Smooth muscle cell (in vitro differentiated cells): Measurements from ENCODE around the gene LMTK3. TPM values are rescaled to one million over a fixed set of nuclear protein-coding genes. Genes with fewer than 3 reads are reported as not detected.

Experiments
- DNase-seq: peaks from one replicate; lab custom pipeline; 2025; ENCODE audit not compliant: unreplicated experiment; lab: John Stamatoyannopoulos, UW
- H2AFZ ChIP-seq: fragments of 200-600 bp; sonication (generic); 2 replicates; pipeline ENCODE4 v1.6.0; 2016; ENCODE audit warnings: antibody characterized with exemption, low read depth, mild to moderate bottlenecking
- H3F3A ChIP-seq: fragments of 200-600 bp; sonication (generic); 2 replicates; pipeline ENCODE4 v1.6.0; 2017; ENCODE audit warnings: antibody characterized with exemption, low read depth
- H3K27ac ChIP-seq: fragments of 200-600 bp; sonication (generic); 2 replicates; pipeline ENCODE4 v1.5.1; 2016; ENCODE audit warnings: low read depth, mild to moderate bottlenecking
- H3K27me3 ChIP-seq: fragments of 200-600 bp; sonication (generic); 2 replicates; pipeline ENCODE4 v1.6.1; 2016; ENCODE audit warnings: low read depth, mild to moderate bottlenecking
- H3K36me3 ChIP-seq: fragments of 200-600 bp; sonication (generic); 2 replicates; pipeline ENCODE4 v1.5.1; 2016; ENCODE audit warnings: low read depth
- H3K4me1 ChIP-seq: fragments of 200-600 bp; sonication (generic); 2 replicates; pipeline ENCODE4 v1.5.1; 2016; ENCODE audit warnings: low read depth
- H3K4me2 ChIP-seq: fragments of 200-600 bp; sonication (generic); 2 replicates; pipeline ENCODE4 v1.6.0; 2016; ENCODE audit warnings: mild to moderate bottlenecking
- H3K4me3 ChIP-seq: fragments of 200-600 bp; sonication (generic); 2 replicates; pipeline ENCODE4 v1.5.1; 2016; ENCODE audit warnings: mild to moderate bottlenecking
- H3K79me2 ChIP-seq: fragments of 200-600 bp; sonication (generic); 2 replicates; pipeline ENCODE4 v1.6.0; 2016; ENCODE audit warnings: low read depth, mild to moderate bottlenecking
- H3K9ac ChIP-seq: fragments of 200-600 bp; sonication (generic); 2 replicates; pipeline ENCODE4 v1.6.0; 2016; ENCODE audit warnings: low read depth
- H3K9me3 ChIP-seq: fragments of 200-600 bp; sonication (generic); replicated peaks from 2 replicates; pipeline ENCODE4 v1.5.1; 2016; ENCODE audit warnings: low read depth
- H4K20me1 ChIP-seq: fragments of 200-600 bp; sonication (generic); 2 replicates; pipeline ENCODE4 v1.6.0; 2016; ENCODE audit warnings: low read depth
- CTCF ChIP-seq: fragments of 200-600 bp; sonication (generic); IDR thresholded peaks from 2 replicates; pipeline ENCODE4 v1.5.1; 2017; ENCODE audit warnings: borderline replicate concordance, mild to moderate bottlenecking, antibody characterized with exemption; ENCODE audit not compliant: insufficient read depth, poor library complexity, severe bottlenecking
- WGBS: methylation state at CpG from one replicate; pipeline ENCODE4 v1.1.7; 2016; ENCODE audit warnings: low lambda C conversion rate; 5-methylcytosine and 5-hydroxymethylcytosine counted together
- polyA plus RNA-seq: library from polyadenylated mRNA; unstranded; fragments of >200 nt; fragmentation: Nextera tagmentation; extraction: Ambion mirVana; gene quantifications from 2 replicates; pipeline ENCODE4 v1.2.1, GENCODE V29; 2016
- total RNA-seq: library from RNA; depleted of rRNA; stranded (reverse); fragments of >200 nt; gene quantifications from 2 replicates; pipeline ENCODE4 v1.2.3, GENCODE V29; 2014

The LMTK3 gene
- total and polyA plus RNA-seq, 2 experiments from 2014 or later = 0.66 to 3.1 TPM

GRCh38 chr19:48533770-48534169, 22.1 kb upstream of the LMTK3 start:
- Histone ChIP-seq H3K4me1 (no peaks in the 10 kb centered on the region), H3K4me3 (no peak overlapping the region), H3K9ac (no peak overlapping the region), H3K9me3 (no peaks in the 10 kb centered on the region), H3F3A (no peaks in the 10 kb centered on the region), H3K27me3 (no peaks in the 10 kb centered on the region), H4K20me1 (no peaks in the 10 kb centered on the region), H2AFZ (no peak overlapping the region), H3K79me2 (no peaks in the 10 kb centered on the region), H3K4me2 (no peak overlapping the region), H3K36me3 (no peaks in the 10 kb centered on the region), H3K27ac (no peak overlapping the region)
- TF ChIP-seq CTCF = no peak
- WGBS = 86% methylated on average over 10 of the region's 10 CpGs
- DNase-seq = no peak

DNA sequence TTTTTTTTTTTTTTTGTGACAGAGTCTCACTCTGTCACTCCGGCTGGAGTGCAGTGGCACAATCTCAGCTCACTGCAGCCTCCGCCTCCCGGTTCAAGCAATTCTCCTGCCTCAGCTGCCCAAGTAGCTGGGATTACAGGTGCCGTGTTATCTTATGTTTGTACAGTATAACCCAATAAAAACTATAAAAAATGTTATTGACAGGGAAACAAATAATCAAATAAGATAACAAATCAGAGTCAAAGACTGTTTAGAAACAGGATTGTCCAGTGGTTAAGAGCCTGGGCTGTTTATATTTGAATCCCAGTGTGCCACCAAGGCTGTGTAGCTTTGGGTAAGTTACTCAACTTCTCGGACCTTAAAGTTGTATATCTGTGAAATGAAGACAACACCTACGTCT, 19.1 kb upstream of the LMTK3 start:
- Histone ChIP-seq H3K79me2 (no peaks in the 10 kb centered on the region), H3K36me3 (no peaks in the 10 kb centered on the region), H3K4me2 (no peak overlapping the region), H3K27me3 (no peaks in the 10 kb centered on the region), H3K9ac (no peak overlapping the region), H3K27ac (no peak overlapping the region), H3K4me3 (no peak overlapping the region), H3F3A (no peaks in the 10 kb centered on the region), H2AFZ (no peak overlapping the region), H3K9me3 (no peaks in the 10 kb centered on the region), H3K4me1 (no peaks in the 10 kb centered on the region), H4K20me1 (no peaks in the 10 kb centered on the region)
- no peak for TF ChIP-seq CTCF
- no peak for DNase-seq
- 86% methylated on average over 6 of the region's 6 CpGs for WGBS

GRCh38 chr19:48530066-48530720, 18.6 kb upstream of the LMTK3 start:
- no peak overlapping the region for H3K27ac ChIP-seq

More at GRCh38 chr19:48530066-48530720, 18.6 kb upstream of the LMTK3 start:
- no peak for TF ChIP-seq CTCF
- no peaks in the 10 kb centered on the region for H3K79me2 ChIP-seq
- DNase-seq = no peak
- H4K20me1 ChIP-seq = no peaks in the 10 kb centered on the region
- H3F3A ChIP-seq = no peaks in the 10 kb centered on the region
- H2AFZ ChIP-seq = no peak overlapping the region
- H3K4me2 ChIP-seq = no peak overlapping the region
- no peaks in the 10 kb centered on the region for H3K4me1 ChIP-seq
- WGBS = 68% methylated on average over 20 of the region's 20 CpGs
- H3K4me3 ChIP-seq = no peak overlapping the region
- no peaks in the 10 kb centered on the region for H3K9me3 ChIP-seq
- no peak overlapping the region for H3K9ac ChIP-seq
- no peaks in the 10 kb centered on the region for H3K27me3 ChIP-seq
- no peaks in the 10 kb centered on the region for H3K36me3 ChIP-seq
